Stimulated activated CD4-positive, alpha-beta T cell treated with anti-CD3 and anti-CD28 coated beads, Interleukin-2, amount 100 ng/mL, for 24 hours (primary cell): ENCODE results near the gene TPK1.

ENCODE experiments used
- DNase-seq, 2 donors: peaks; one replicate each; pipeline ENCODE4 v3.0.0-alpha.2; 2020

The TPK1 gene

GRCh38 chr7:144519925-144520324 is 315.9 kb downstream of the TPK1 start:
- DNase-seq: no peak

- no peak for DNase-seq
These were observed 317.5 kb downstream of the TPK1 start for GRCh38 chr7:144518360-144518759.

- DNase-seq: no peak
These were observed 318.1 kb downstream of the TPK1 start for GRCh38 chr7:144517749-144518148.

- no peak for DNase-seq
These were observed 318.9 kb downstream of the TPK1 start for GRCh38 chr7:144516729-144517525.

- DNase-seq: no peak
These were observed 322.5 kb downstream of the TPK1 start for GRCh38 chr7:144513334-144513733.

- DNase-seq: no peak
These were observed 325.2 kb downstream of the TPK1 start for GRCh38 chr7:144510621-144511020.

GRCh38 chr7:144508702-144509101 is 327.2 kb downstream of the TPK1 start:
- no peak for DNase-seq

- no peak for DNase-seq
These were observed 332.6 kb downstream of the TPK1 start for GRCh38 chr7:144503215-144503614.

- no peak for DNase-seq
These were observed 335.6 kb downstream of the TPK1 start for GRCh38 chr7:144500225-144500624.

GRCh38 chr7:144497282-144497681 is 338.6 kb downstream of the TPK1 start:
- DNase-seq: no peak

GRCh38 chr7:144494355-144494754 is 341.5 kb downstream of the TPK1 start:
- DNase-seq: no peak

GRCh38 chr7:144489504-144489903 is 346.3 kb downstream of the TPK1 start:
- no peak for DNase-seq

- no peak for DNase-seq
These were observed 346.9 kb downstream of the TPK1 start for GRCh38 chr7:144488977-144489376.

GRCh38 chr7:144487901-144488300 is 348.0 kb downstream of the TPK1 start:
- no peak for DNase-seq

- DNase-seq: no peak
These were observed 351.4 kb downstream of the TPK1 start for GRCh38 chr7:144484445-144484844.

- no peak for DNase-seq
These were observed 352.7 kb downstream of the TPK1 start for GRCh38 chr7:144483189-144483588.

- no peak for DNase-seq
These were observed 354.0 kb downstream of the TPK1 start for GRCh38 chr7:144481833-144482232.

GRCh38 chr7:144477348-144477747 is 358.5 kb downstream of the TPK1 start:
- DNase-seq: no peak

- DNase-seq: no peak
These were observed 360.8 kb downstream of the TPK1 start for GRCh38 chr7:144474800-144475615.

GRCh38 chr7:144474363-144474762 is 361.5 kb downstream of the TPK1 start:
- no peak for DNase-seq

GRCh38 chr7:144473908-144474307 is 361.9 kb downstream of the TPK1 start:
- DNase-seq: no peak

GRCh38 chr7:144470078-144470477 is 365.8 kb downstream of the TPK1 start:
- no peak for DNase-seq

GRCh38 chr7:144468990-144469732 is 366.7 kb downstream of the TPK1 start:
- DNase-seq: no peak
